ENCODE data around the gene NSUN5.
A peak's percentile ranks its signal among the peaks of the same experiment; 100 is the strongest.
"Not testable (repeated sequence)": the region's sequence is repeated elsewhere in the genome, so short reads cannot be mapped to it uniquely, and the experiment has no call there.

The NSUN5 gene

GRCh38 chr7:73308665-73309214 lies at the start of gene NSUN5:
TSS of gene NSUN5 (minus strand) at chr7:73308826. CDS start at chr7:73308790, 36 bp downstream.
- peak; percentile 61 to 84 for DNase-seq

- no peak for DNase-seq
These were observed 47.5 kb upstream of the NSUN5 start for GRCh38 chr7:73356159-73356558.

- DNase-seq: no peak
These were observed 46.2 kb upstream of the NSUN5 start for GRCh38 chr7:73354821-73355220.

GRCh38 chr7:73354196-73354595 lies 45.6 kb upstream of the NSUN5 start:
- DNase-seq: no peak

- DNase-seq: no peak
These were observed 44.6 kb upstream of the NSUN5 start for GRCh38 chr7:73353243-73353642.

- DNase-seq: no peak
These were observed 44.2 kb upstream of the NSUN5 start for GRCh38 chr7:73352784-73353183.

- DNase-seq: no peak
These were observed 43.0 kb upstream of the NSUN5 start for GRCh38 chr7:73351447-73352167.

GRCh38 chr7:73350306-73351068 lies 41.9 kb upstream of the NSUN5 start:
- no peak for DNase-seq

- no peak for DNase-seq
These were observed 41.1 kb upstream of the NSUN5 start for GRCh38 chr7:73349763-73350162.

- peak in 1 of 2 experiments; percentile 33 for DNase-seq
These were observed 37.3 kb upstream of the NSUN5 start for GRCh38 chr7:73345951-73346350.

- no peak for DNase-seq
These were observed 36.9 kb upstream of the NSUN5 start for GRCh38 chr7:73345538-73345937.

- DNase-seq: no peak
These were observed 35.2 kb upstream of the NSUN5 start for GRCh38 chr7:73343671-73344380.

GRCh38 chr7:73342645-73343044 lies 34.0 kb upstream of the NSUN5 start:
- DNase-seq: peak; percentile 23 to 68

- DNase-seq: no peak
These were observed 33.3 kb upstream of the NSUN5 start for GRCh38 chr7:73341877-73342276.

- peak in 1 of 2 experiments; percentile 9 for DNase-seq
These were observed 31.9 kb upstream of the NSUN5 start for GRCh38 chr7:73340514-73340913.

- no peak for DNase-seq
These were observed 29.7 kb upstream of the NSUN5 start for GRCh38 chr7:73338321-73338720.

- DNase-seq: peak in 1 of 2 experiments; percentile 2
These were observed 23.8 kb upstream of the NSUN5 start for GRCh38 chr7:73332447-73332846.

GRCh38 chr7:73330772-73331171 lies 22.1 kb upstream of the NSUN5 start:
- DNase-seq: no peak

GRCh38 chr7:73329861-73330581 lies 21.4 kb upstream of the NSUN5 start:
- DNase-seq: no peak

- no peak for DNase-seq
These were observed 20.1 kb upstream of the NSUN5 start for GRCh38 chr7:73328696-73329095.

GRCh38 chr7:73327922-73328321 lies 19.3 kb upstream of the NSUN5 start, which contains the start of the genes FKBP6 and TRIM50:
TSS of gene FKBP6 (plus strand) at chr7:73328161. CDS start at chr7:73328429, 268 bp downstream.
TSS of gene TRIM50 (minus strand) at chr7:73328082. CDS start at chr7:73324787, 3,295 bp downstream.
- DNase-seq: not testable (repeated sequence)

- DNase-seq: not testable (repeated sequence)
These were observed 18.8 kb upstream of the NSUN5 start for GRCh38 chr7:73327449-73327848.

Measured in NCI-H524 (cell line).